8988T (cell line): ENCODE results near the gene HSPA12A.

Experiments
- DNase-seq: peaks from one replicate; pipeline ENCODE4 v3.0.0; 2011

Gene HSPA12A

DNA sequence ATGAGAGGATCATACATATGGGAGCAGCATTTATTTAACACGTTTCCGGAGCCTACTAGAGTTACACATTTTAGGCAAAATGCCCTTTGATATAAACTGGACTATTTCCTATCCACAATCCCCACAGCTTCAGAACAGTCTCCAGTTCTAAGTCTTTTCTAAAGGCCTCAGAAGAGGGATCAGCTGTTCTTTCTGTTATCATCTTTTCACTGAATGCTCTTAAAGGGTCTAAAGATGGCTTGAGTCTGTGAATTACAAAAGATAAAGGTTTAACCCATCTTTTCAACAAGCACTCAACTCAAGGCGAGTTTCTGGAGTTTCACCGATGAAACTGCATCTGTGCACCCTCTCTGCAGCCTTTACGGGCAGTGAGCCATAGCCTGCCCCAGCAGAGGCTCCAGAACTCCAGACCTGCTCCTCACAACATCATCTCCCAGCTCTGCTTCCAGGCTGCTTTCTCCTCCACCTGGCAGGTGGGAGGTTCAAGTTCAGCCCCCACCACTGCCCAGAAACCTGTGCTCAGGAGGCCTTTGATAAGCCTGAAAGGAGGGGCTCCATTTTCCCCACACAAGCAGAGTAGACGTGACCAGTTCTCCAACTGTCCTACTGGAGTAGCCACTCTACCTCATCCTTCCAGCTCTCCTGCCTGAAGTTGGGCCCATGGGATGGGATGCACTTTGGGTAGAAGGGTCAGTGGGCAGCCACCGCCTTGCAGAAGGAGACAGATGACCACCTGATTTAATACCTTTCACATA lies 53.4 kb downstream of the HSPA12A start:
- DNase-seq: no peak

DNA sequence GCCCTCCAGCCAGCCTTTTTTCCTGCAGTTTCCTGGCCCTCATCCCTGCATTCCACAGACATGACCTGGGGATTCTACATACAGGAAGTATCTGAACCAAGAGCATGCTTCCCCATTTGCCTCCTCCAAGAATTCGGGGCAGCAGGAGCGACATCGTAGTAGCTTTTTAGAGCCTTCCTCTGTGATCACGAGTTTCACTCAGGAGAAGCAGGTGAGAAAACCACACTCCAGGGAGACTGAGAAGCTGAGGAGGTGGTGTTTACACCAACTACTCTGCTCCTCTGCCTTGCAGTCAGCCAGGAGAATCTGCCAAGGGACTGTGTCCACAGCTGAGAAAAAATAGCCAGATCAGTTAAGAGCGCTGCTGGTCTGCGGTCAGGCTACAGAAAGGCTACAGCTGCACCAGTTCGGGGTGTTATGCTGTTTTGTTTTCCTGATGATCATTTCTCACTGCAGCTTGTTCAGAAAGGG lies 54.1 kb downstream of the HSPA12A start:
- peak; percentile 62 for DNase-seq

DNA sequence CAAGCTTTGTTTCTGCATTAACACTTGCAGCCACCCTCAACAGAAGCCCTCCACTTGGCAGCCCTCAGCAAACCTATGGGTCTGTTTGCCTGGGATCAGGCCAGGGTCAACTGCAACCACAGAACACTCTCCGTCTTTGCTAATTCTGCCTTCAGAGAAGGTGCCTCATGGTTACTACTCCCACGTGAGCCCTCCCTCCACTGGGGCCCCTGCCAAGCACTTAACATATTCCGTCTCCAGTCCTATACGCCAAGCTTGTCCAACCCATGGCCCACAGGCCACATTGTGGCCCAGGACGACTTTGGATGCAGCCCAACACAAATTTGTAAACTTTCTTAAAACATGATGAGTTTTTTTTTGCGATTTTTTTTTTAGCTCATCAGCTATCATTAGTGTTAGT lies 54.7 kb downstream of the HSPA12A start:
- DNase-seq: no peak

DNA sequence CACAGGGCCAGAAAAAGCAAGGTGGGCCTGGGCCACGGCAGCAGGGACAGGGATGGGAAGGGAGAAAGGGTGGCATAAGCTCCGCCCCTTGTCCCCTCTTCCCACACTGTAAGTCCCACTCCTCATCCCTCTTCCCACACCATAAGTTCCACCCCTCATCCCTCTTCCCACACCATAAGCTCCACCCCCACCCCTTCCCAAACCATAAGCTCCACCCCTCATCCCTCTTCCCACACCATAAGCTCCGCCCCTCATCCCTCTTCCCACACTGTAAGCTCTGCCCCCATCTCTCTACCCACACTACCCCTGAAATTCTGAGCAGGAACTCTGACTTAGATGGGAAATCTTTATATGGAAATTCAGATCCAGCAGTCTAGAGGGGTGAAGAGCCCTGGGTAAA lies 55.7 kb downstream of the HSPA12A start:
- DNase-seq: no peak

DNA sequence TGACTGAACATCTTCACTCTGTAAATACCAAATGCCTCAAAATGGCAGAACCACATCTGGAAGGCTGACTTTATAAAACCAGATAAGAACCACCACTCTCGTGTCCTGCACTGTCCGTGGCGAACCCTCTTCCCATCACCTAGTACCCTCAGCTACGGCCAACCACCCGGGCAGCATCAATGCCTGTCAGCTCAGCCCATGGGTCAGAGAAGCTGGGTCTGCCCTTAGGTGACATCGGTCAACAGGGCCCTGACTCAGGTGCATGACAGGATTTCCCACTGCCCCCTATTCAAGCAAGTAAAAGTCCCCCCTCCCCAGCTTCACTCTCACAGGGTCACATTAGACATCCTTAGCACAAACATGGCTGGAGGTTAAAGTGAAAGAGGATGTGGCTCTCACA lies 56.6 kb downstream of the HSPA12A start:
- no peak for DNase-seq

GRCh38 chr10:116684781-116685180 lies 57.6 kb downstream of the HSPA12A start:
- no peak for DNase-seq

DNA sequence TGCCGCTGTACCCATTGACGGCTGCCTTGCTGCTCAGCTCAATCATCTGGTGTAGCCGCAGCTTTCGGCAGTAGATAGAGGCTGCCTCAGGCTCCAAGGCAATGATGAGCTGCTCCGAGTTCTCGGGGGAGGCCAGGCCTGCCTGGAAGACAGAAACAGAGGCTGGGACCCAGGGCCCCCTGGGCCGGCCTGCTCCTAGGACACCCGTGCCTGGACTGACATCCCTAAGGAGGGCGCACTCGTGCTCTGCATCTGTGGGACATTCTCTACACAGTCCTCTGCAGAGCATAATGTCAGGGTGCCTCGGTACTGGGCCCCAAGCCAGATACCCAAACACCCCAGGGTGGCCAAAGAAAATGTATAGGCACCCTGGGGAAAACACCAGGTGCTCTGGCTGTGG lies 58.5 kb downstream of the HSPA12A start:
- DNase-seq: no peak

GRCh38 chr10:116683166-116683565 lies 59.2 kb downstream of the HSPA12A start:
- no peak for DNase-seq

- no peak for DNase-seq
Observed at GRCh38 chr10:116679351-116679750, 63.0 kb downstream of the HSPA12A start.

DNA sequence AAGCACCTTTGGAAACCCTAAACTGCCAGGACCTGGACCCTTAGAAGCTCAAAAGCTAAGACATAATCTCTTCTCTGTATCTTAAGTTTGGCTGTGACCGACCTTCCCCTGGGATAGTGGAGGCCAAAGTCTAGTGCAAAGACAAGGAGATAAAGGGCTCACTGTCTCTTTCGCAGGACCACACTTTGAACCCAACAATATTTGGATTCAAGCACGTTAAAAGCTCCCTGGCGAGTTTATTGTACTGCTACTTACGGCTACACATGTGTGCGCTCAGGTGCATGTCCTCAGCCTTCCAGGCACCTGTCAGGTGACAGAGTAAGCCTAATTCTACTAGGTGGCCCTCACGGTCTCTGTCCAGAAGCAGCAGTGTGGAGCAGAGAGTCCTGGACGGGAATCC lies 65.7 kb downstream of the HSPA12A start:
- no peak for DNase-seq

DNA sequence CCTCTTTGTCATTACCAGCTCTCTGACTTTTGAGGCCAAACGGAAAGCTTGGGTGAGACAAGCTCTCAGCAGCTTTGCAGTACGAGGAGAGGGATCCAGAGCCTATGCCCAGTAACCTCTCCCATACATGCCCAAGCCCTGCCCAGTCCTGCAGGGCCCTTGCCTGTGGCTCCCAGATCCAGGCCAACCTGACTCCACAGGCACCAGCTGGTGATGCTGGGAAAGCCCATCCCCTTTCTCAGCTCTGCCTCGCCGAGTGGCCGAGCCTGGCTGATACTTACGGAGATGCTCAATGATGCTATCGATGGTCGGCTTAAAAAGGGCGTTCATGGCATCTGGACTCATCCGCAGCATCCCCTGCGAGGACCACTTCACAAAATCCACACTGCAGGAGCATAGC lies 66.2 kb downstream of the HSPA12A start:
- DNase-seq: no peak

DNA sequence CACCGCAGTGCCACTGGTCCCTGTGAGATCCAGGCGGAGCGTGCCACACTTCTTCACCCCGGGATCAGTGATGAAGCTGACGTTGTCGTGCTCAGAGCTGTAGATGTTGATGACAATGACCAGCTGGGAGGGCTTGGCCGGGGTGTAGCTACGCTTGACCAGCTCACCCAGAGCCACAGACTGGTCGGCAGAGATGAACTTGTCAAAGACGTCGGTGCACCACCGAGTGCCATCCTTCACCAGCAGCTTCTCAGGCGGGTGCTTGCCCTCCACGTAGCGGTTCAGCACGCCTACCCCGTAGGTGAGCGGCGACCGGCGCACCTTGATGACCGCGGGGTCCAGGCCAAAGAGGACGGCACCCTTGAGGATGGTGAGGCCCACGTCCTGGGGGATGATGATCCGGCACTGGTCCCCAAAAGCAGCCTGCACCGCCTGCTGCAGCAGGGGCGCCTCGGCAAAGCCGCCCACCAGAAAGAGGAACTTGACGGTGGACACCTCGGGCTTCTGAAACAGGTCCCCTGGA lies 67.4 kb downstream of the HSPA12A start:
- no peak for DNase-seq

DNA sequence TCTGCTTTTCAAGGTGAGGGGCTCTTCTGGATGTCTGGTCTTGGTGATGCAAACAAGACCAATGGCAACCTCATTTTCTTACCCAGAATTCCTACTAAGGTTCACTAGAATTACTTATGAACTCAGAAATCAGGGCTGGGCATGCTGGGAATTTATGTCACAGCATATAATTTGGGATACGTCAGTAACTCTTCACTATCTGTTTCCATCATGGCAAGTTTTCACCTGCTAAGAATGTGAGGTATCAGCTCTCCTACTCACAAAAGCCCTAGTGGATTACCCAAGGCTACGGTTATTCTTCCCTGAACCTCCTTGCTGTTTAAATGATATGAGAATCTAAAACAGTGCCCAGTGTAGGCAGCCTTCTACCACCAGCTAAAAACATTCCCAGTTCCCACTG lies 68.5 kb downstream of the HSPA12A start:
- DNase-seq: no peak

DNA sequence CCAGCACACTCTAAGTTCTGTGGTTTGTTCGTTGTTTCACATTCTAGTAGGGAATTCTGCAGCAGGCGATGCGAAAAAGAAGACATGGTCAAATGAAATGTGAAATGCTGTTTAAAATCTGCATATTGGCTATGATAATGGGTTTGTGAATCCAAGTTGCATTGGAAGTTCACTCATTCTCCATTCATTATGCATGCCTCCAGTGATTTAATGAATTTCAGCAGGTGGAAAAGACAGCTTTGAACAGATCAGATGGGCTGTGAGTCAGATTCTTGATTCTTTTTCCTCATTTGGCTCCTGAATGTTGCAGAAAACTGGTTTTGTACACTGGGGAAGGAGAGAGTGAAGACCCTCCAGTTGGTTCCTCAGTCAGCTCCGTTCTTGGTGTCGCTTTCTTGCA lies 69.5 kb downstream of the HSPA12A start:
- no peak for DNase-seq

- no peak for DNase-seq
Observed at GRCh38 chr10:116671274-116671926, 71.0 kb downstream of the HSPA12A start.

DNA sequence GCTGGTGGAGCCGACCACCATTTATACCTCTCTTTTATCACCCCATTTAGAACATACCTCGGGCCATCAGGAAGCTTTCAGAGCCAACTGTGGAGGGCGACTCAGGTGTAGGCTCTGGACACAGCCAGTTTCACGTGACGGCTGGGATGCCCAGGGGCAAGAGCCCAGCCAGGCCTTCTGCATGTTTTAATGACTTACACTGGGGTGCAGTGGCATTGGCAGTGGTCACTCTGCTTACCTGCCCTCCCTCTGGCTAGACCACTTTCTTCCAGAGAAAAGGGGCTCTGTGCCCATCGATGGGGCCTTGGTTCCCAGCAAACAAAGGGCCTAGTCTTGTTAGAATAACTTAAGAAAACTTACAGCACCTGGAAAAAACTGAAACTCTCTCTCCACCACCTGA lies 71.7 kb downstream of the HSPA12A start:
- DNase-seq: no peak

GRCh38 chr10:116669832-116670644 lies 72.3 kb downstream of the HSPA12A start:
- DNase-seq: no peak

DNA sequence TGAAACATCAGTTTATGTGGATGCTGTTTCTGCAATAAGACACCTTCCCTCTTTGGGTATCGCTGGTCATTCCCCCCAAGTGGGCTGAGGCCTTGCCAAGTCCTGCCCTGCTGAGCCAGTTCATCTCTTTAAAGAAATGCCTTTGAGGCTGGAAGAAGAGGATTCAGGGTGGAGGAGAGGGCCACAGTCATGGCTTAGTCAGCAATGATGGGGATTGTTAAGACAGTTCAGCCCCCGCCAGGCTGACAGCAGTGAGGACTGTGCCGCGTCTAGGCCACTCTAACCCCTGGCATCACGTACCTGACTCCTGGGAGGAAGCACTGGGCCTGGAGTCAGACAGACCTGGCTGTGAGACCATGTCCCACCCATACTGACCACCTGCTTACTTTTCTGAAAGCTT lies 73.3 kb downstream of the HSPA12A start:
- DNase-seq: no peak

GRCh38 chr10:116668446-116668845 lies 73.9 kb downstream of the HSPA12A start:
- DNase-seq: no peak

- DNase-seq: no peak
Observed at GRCh38 chr10:116668018-116668417, 74.3 kb downstream of the HSPA12A start.

DNA sequence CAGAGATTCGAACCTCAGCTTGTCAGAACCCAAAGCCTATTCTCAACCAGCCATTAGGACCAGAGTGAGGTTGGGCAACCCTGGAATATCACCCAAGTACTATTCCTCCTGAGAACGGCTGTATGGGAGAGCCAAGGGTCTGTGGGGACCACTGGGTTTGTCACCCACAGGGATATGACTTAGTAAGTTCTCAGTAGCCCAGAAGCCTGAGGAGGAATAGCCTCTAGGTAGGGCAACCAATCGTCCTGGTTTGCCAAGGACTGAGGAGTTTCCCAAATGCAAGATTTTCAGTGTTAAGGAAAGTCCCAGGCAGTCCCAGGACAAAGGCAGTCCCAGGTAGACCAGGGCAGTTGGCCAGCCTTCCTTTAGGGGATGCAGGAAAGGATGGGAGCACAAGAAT lies 74.9 kb downstream of the HSPA12A start:
- no peak for DNase-seq

GRCh38 chr10:116665541-116666125 lies 76.7 kb downstream of the HSPA12A start:
- DNase-seq: no peak

- no peak for DNase-seq
Observed at GRCh38 chr10:116664631-116665030, 77.7 kb downstream of the HSPA12A start.
